ENCODE data around the gene ABRACL. TPM values are rescaled to one million over a fixed set of nuclear protein-coding genes. Genes with fewer than 3 reads are reported as not detected.
A peak's percentile ranks its signal among the peaks of the same experiment; 100 is the strongest.

ABRACL gene
- total RNA-seq, 1 donor from 2014 or later, result 66.0 TPM

DNA sequence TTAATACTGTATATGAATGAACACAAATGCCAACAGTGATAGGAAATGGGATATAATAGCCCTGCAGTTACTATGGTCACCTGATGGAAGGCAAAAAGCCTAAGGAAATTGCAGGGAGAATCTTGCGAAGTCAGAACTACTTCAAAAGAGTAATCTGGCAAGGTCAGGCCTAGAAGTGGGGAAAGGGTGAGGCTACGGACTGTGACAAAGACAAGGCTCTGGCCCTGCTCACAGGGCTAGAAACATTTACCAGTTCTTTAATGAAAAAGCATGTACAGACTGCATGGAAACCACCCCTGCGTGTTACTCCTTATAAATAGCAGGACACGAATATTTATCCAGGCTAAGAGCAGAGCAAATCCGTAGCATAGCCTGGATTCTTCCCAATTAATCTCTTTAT, 53.8 kb downstream of the ABRACL start:
- no peak overlapping the region for H3K9ac ChIP-seq (ENCODE audit: low read length)
- no peak overlapping the region for H3K27ac ChIP-seq (ENCODE audit: low read depth, low read length)
- no peaks in the 10 kb centered on the region for H3K36me3 Mint-ChIP-seq (ENCODE audit: low read depth, unreplicated experiment)
- no peaks in the 10 kb centered on the region for H3K4me1 Mint-ChIP-seq (ENCODE audit: low read depth, unreplicated experiment)
- no peak for FAIRE-seq
- H4K20me1 ChIP-seq (ENCODE audit: insufficient read depth, low read length), result no peaks in the 10 kb centered on the region
- no peaks in the 10 kb centered on the region for H3K79me2 ChIP-seq (ENCODE audit: insufficient read depth, low read length)
- no peak overlapping the region for H3K4me3 ChIP-seq (ENCODE audit: insufficient read depth, low read depth, low read length)
- peaks cover 5% of the 10 kb centered on the region for H3K27me3 Mint-ChIP-seq (ENCODE audit: low read depth, unreplicated experiment)
- no peaks in the 10 kb centered on the region for H3K36me3 ChIP-seq (ENCODE audit: insufficient read depth, low read length)
- H3K4me1 ChIP-seq (ENCODE audit: insufficient read depth, low read length), result no peaks in the 10 kb centered on the region
- no peaks in the 10 kb centered on the region for H3K9me3 Mint-ChIP-seq (ENCODE audit: unreplicated experiment)
- H2AFZ ChIP-seq (ENCODE audit: low read depth, low read length), result no peak overlapping the region
- H3K27ac Mint-ChIP-seq (ENCODE audit: unreplicated experiment), result peak overlapping the region; percentile 22
- no peak overlapping the region for H3K4me3 Mint-ChIP-seq (ENCODE audit: unreplicated experiment)
- no peak for DNase-seq (ENCODE audit: low read depth)
- TF ChIP-seq, protein P1, sequence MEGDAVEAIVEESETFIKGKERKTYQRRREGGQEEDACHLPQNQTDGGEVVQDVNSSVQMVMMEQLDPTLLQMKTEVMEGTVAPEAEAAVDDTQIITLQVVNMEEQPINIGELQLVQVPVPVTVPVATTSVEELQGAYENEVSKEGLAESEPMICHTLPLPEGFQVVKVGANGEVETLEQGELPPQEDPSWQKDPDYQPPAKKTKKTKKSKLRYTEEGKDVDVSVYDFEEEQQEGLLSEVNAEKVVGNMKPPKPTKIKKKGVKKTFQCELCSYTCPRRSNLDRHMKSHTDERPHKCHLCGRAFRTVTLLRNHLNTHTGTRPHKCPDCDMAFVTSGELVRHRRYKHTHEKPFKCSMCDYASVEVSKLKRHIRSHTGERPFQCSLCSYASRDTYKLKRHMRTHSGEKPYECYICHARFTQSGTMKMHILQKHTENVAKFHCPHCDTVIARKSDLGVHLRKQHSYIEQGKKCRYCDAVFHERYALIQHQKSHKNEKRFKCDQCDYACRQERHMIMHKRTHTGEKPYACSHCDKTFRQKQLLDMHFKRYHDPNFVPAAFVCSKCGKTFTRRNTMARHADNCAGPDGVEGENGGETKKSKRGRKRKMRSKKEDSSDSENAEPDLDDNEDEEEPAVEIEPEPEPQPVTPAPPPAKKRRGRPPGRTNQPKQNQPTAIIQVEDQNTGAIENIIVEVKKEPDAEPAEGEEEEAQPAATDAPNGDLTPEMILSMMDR (IDR thresholded peaks at IDR 0.05; ENCODE audit: insufficient read depth, low read depth, low read length), result no peak
- TF ChIP-seq EZH2 (IDR thresholded peaks at IDR 0.05; ENCODE audit: insufficient read depth, low read length), result no peak
- H3K9me3 ChIP-seq (ENCODE audit: insufficient read depth, low read depth, low read length), result no peaks in the 10 kb centered on the region
- H3K4me2 ChIP-seq (ENCODE audit: low read length), result no peak overlapping the region
- H3K27me3 ChIP-seq (ENCODE audit: insufficient read depth, low read length), result no peaks in the 10 kb centered on the region

DNA sequence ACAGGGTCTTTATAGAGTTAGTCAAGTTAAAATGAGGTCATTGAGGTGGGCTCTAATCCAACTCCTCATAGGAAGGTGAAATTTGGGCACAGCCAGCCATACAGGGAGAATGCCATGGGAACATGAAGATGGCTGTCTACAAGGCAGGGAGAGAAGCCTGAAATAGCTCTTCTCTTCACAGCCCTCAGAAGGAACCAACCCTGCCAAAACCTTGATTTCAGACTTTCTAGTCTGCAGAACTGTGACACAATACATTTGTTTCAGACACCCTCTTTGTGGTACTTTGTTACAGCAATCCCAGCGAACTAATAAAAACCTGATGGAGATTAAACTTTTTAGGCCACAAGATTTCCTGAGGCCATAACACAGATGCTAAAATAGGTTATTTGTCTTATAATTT, 63.3 kb downstream of the ABRACL start:
- Histone ChIP-seq H3K27ac (ENCODE audit: low read depth, low read length) (no peak overlapping the region), H3K27me3 (ENCODE audit: insufficient read depth, low read length) (no peaks in the 10 kb centered on the region), H3K36me3 (ENCODE audit: insufficient read depth, low read length) (no peaks in the 10 kb centered on the region), H3K9me3 (ENCODE audit: insufficient read depth, low read depth, low read length) (no peaks in the 10 kb centered on the region), H3K9ac (ENCODE audit: low read length) (no peak overlapping the region), H2AFZ (ENCODE audit: low read depth, low read length) (no peak overlapping the region), H3K4me1 (ENCODE audit: insufficient read depth, low read length) (no peaks in the 10 kb centered on the region), H3K79me2 (ENCODE audit: insufficient read depth, low read length) (no peaks in the 10 kb centered on the region), H4K20me1 (ENCODE audit: insufficient read depth, low read length) (no peaks in the 10 kb centered on the region), H3K4me2 (ENCODE audit: low read length) (no peak overlapping the region), H3K4me3 (ENCODE audit: insufficient read depth, low read depth, low read length) (no peak overlapping the region)
- DNase-seq (ENCODE audit: low read depth) (no peak), FAIRE-seq (no peak)
- Mint-ChIP-seq H3K36me3 (ENCODE audit: low read depth, unreplicated experiment) (no peaks in the 10 kb centered on the region), H3K4me3 (ENCODE audit: unreplicated experiment) (no peak overlapping the region), H3K27me3 (ENCODE audit: low read depth, unreplicated experiment) (peaks cover 5% of the 10 kb centered on the region), H3K4me1 (ENCODE audit: low read depth, unreplicated experiment) (no peaks in the 10 kb centered on the region), H3K9me3 (ENCODE audit: unreplicated experiment) (no peaks in the 10 kb centered on the region), H3K27ac (ENCODE audit: unreplicated experiment) (no peak overlapping the region)
- TF ChIP-seq, protein P1 (IDR thresholded peaks at IDR 0.05; ENCODE audit: insufficient read depth, low read depth, low read length), result no peak
- TF ChIP-seq EZH2 (IDR thresholded peaks at IDR 0.05; ENCODE audit: insufficient read depth, low read length), result no peak

Other genes with a start within 250 kb of the ABRACL start
- not detected in 2 replicates for gene ECT2L, start 232.7 kb upstream of the ABRACL start, total RNA-seq
- gene REPS1, start 40.5 kb upstream of the ABRACL start, total RNA-seq, result 31.7 and 39.1 TPM in 2 replicates
- gene HECA, start 106.3 kb downstream of the ABRACL start, total RNA-seq, result 10.3 and 11.1 TPM in 2 replicates

All from astrocyte (in vitro differentiated cells and primary cell).